Glomerular visceral epithelial cell (primary cell): ENCODE data around the gene CACNA1A.

Experiments used
- DNase-seq: peaks from one replicate; pipeline ENCODE4 v3.0.0-alpha.2; 2016; ENCODE audit errors: extremely low spot score

The CACNA1A gene

GRCh38 chr19:13164343-13165161 lies 341.7 kb downstream of the CACNA1A start:
- peak; percentile 57 for DNase-seq

GRCh38 chr19:13163609-13164342 lies 342.5 kb downstream of the CACNA1A start:
- DNase-seq = peak; percentile 97

DNA sequence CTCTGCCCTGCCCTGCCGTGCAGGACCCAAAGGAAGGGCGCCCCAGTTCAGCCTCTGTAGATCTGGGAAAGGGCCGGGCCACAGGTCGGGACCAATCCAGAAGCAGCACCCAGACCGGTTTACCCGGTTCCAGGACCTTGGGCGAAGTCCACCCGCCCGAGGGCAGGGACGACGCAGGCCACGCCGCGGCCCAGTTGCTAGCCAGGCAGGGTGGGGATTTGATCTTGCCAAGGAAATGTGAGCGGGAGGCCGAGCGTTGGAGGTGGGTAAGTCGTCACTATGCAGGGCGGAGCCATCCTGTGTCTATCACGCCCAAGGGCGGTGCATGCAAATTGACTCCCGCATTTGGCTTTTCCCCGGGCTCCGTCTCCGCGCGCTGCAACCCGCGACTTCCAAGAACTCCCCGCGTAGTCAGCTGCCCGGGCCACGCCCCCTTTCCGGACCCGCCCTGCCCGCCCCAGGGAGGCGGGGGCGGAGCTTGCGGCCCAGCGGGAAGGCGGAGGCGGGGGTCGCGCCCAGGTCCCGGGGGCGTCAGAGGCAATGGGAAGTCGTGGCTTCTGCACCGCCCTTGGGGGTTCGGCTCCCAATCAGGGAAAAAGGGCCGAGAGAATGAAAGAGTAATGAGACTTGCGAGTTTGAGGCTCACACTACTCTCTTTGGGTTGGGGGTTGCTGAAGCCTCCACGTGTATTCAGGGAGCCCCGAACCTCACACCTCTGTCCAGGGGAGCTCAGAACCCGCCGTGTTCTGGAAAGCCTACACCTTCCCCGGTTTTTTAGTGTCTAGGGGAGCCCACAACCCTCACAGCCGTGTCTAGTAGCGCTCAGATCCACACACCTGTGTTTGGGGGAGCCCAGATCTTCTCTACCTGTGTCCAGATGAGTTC lies 343.3 kb downstream of the CACNA1A start:
- peak; percentile 96 for DNase-seq

- peak; percentile 32 for DNase-seq
Measured at GRCh38 chr19:13160557-13160956, 345.7 kb downstream of the CACNA1A start.

GRCh38 chr19:13159713-13160112 lies 346.6 kb downstream of the CACNA1A start:
- no peak for DNase-seq
